ES-I3 (cell line): Measurements from ENCODE around the gene GSTA2.
"Not testable (repeated sequence)": the region's sequence is repeated elsewhere in the genome, so short reads cannot be mapped to it uniquely, and the experiment has no call there.

Experiments
- H3K36me3 ChIP-seq: 2 replicates; pipeline ENCODE4 v1.6.1; 2013; ENCODE audit warnings: mild to moderate bottlenecking, low read length, control low read depth, moderate library complexity; ENCODE audit not compliant: insufficient read depth
- H3K4me1 ChIP-seq: 2 replicates; pipeline ENCODE4 v1.6.1; 2013; ENCODE audit warnings: mild to moderate bottlenecking, control low read depth, low read length; ENCODE audit not compliant: insufficient read depth
- H3K9ac ChIP-seq: 2 replicates; pipeline ENCODE4 v1.6.1; 2013; ENCODE audit warnings: low read depth, mild to moderate bottlenecking, low read length, moderate library complexity
- H3K9me3 ChIP-seq: 2 replicates; pipeline ENCODE4 v1.6.1; 2013; ENCODE audit warnings: mild to moderate bottlenecking, low read length, moderate library complexity; ENCODE audit not compliant: control insufficient read depth, insufficient read depth

The GSTA2 gene

DNA sequence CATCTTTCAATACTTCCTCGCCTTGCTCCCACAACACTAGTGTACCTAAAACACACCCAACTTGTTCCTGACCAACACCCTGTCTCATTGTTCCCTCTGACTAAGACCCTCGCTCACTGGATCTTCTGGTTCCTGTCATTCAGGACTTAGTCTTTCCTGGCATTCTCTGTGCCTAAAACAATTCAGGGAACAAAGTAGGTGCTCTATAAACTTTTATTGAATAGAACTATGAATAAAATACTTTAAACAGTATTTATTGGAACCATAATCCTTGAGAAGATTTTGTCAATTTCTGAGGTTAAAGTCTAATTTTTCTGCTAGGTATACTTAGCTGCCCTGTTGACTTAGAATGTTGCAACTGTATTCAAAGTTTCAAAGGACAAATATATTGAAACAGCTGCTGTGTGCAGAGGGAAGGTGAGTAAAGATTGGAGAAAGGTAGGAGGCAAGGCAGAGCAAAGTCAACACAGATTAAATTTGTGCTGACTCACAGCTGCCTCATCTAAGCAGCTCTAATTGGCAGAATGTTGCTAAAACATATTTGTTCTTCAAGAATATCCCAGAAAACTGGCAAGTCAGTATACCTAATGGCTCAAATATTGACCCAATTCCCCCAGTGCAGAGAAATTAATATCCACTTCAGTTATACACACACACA lies 37.6 kb downstream of the GSTA2 start:
- no peaks in the 10 kb centered on the region for H3K36me3 ChIP-seq
- H3K9me3 ChIP-seq, result no peaks in the 10 kb centered on the region
- H3K9ac ChIP-seq, result no peak overlapping the region
- peaks cover 15% of the 10 kb centered on the region for H3K4me1 ChIP-seq

DNA sequence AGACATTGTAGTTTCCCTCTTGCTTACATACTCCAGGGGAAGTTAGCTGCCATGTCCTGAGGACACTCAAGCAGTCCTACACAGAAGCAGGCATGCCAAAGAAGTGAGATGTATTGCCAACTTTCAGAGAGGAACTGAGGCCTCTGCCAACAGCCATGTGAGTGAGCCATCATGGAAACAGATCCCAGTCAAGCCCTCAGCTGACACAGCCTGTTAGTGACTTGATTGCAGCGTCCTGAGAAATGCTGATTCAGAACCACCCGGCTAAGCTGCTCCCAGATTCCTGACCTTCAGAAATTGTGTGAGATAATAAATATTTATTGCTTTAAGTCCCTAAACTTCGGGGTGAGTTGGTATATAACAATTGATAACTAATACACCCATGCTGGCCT lies 38.1 kb downstream of the GSTA2 start:
- H3K9me3 ChIP-seq, result no peaks in the 10 kb centered on the region; the same call in 1 of the 2 replicates
- H3K4me1 ChIP-seq, result peaks cover 15% of the 10 kb centered on the region
- no peaks in the 10 kb centered on the region for H3K36me3 ChIP-seq
- no peak overlapping the region for H3K9ac ChIP-seq

DNA sequence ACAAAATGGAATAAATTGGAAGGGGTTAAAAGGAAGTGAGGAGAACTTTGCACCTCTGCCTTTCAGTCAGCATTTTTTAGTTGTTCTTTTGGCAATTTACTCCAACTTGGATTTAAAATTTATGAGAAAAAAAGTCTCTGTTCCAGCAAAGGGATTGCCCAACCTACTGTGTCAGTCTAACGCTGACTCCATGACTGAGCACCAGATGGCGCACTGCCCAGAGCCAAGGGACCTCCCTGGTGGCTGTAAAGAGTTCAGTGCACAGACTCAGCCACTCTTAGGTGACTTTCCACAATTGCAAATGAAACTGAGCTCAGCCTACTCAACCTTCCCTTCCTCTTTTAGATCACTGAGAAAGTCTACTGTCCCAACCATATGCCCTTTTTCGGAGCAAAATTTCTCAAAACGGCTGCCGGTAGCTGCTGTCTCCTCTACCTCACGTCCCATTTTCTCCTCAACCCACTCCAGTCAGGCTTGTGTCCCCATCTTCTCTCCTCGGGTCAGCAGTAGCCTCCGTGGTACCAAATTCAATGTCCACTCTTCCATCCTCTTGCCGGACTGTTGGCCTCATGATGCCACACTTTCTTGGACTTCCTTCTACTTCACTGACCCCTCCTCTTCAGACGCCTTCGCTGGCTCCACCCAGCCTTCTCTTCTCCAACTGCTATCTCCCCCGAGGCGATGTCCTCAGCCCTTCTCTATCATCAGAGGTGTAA lies 38.7 kb downstream of the GSTA2 start:
- Histone ChIP-seq H3K36me3 (no peaks in the 10 kb centered on the region), H3K4me1 (peaks cover 15% of the 10 kb centered on the region), H3K9ac (no peak overlapping the region), H3K9me3 (no peaks in the 10 kb centered on the region; the same call in 1 of the 2 replicates)

DNA sequence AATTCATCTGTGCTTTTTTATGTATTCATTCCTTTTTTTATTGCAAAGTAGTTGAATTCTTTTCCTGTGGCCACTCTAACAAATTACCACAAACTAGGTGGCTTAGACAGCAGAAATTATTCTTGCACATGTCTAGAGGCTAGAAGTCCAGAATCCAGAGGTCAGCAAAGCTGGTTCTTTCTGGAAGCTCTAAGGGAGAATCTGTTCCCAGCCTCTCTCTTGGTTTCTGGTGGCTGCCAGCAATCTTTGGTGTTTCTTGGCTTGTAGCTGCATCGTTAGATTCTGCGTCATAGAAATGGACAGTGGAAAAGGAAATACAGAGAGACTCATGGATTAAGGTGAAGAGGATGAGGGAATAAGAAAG lies 39.3 kb downstream of the GSTA2 start:
- Histone ChIP-seq H3K9me3 (no peaks in the 10 kb centered on the region; the same call in 1 of the 2 replicates), H3K9ac (no peak overlapping the region), H3K36me3 (no peaks in the 10 kb centered on the region), H3K4me1 (peaks cover 15% of the 10 kb centered on the region)

DNA sequence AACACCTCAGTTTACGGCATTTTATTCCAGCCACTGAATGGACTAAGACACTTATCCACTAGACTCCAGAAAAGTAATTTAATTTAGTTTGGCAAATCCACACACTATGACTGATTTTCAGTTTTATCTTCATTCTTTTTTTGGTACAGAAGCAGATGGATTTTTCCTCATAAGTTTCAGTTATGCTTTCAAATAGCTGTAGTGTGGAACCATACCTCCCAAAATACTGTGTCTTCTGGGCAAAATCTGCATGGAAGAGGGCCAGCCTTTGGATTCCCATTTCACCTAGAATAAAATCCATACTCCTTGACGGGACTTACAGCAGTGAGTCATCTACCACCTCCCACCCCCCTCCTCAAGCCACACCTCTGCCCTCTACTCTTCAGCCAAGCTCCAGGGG lies 43.0 kb downstream of the GSTA2 start:
- H3K36me3 ChIP-seq, result no peaks in the 10 kb centered on the region
- H3K4me1 ChIP-seq, result peaks cover 8% of the 10 kb centered on the region
- H3K9me3 ChIP-seq, result no peaks in the 10 kb centered on the region; the same call in 1 of the 2 replicates
- H3K9ac ChIP-seq, result no peak overlapping the region

DNA sequence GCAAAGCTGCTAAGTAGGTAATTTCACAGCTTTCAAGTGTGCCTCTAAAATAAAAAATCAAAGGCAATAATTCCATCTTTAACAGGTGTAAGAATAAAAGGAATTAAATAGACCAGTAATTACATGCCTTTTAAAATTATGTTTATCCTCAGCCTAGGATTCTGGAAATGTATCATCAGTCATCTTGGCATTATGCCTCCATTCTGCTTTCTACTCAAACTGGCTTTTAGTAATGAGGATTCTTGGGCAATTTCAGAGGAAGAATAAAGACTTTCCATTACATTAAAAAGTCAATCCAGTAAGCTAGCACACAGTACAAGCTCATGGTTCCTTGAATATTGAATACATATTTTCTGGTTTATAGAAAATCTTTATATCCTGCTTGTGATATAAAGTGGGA lies 44.7 kb downstream of the GSTA2 start:
- H3K4me1 ChIP-seq, result no peaks in the 10 kb centered on the region
- H3K36me3 ChIP-seq, result no peaks in the 10 kb centered on the region
- H3K9ac ChIP-seq, result no peak overlapping the region
- no peaks in the 10 kb centered on the region; the same call in 1 of the 2 replicates for H3K9me3 ChIP-seq

DNA sequence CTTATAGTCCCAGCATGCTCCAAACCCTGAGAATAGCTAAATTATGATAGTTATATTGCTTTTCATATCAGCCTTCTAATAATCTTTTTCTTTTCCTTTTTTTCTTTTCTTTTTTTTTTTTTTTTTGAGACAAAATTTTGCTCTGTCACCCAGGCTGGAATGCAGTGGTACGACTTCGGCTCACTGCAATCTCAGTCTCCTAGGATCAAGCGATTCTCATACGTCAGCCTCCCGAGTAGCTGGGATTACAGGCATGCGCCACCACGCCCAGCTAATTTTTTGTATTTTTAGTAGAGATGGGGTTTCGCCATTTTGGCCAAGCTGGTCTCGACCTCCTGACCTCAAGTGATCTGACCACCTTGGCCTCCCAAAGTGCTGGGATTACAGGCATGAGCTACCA lies 48.5 kb downstream of the GSTA2 start:
- H3K36me3 ChIP-seq, H3K9me3 ChIP-seq, H3K9ac ChIP-seq, H3K4me1 ChIP-seq: not testable (repeated sequence)

DNA sequence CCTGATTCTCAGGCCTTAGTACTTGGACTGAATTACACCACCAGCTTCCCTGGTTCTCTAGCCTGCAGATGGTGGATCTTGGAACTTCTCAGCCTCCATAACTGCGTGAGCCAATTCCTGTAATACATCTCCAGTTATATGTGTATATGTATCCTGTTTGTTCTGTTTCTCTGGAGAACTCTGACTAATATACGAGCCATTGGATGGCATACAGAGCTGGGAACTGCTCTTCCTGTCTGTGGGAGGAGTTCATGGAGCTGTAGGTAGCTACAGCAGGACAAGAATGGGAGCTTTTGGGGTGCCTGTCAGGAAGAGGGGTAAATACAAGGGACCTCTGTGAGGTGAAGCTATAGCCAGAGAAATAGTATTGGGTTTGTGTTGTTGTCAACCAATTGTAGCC lies 51.1 kb downstream of the GSTA2 start:
- H3K9me3 ChIP-seq, result peaks cover 3% of the 10 kb centered on the region; the same call in 1 of the 2 replicates
- no peaks in the 10 kb centered on the region for H3K4me1 ChIP-seq
- no peaks in the 10 kb centered on the region for H3K36me3 ChIP-seq
- no peak overlapping the region for H3K9ac ChIP-seq

DNA sequence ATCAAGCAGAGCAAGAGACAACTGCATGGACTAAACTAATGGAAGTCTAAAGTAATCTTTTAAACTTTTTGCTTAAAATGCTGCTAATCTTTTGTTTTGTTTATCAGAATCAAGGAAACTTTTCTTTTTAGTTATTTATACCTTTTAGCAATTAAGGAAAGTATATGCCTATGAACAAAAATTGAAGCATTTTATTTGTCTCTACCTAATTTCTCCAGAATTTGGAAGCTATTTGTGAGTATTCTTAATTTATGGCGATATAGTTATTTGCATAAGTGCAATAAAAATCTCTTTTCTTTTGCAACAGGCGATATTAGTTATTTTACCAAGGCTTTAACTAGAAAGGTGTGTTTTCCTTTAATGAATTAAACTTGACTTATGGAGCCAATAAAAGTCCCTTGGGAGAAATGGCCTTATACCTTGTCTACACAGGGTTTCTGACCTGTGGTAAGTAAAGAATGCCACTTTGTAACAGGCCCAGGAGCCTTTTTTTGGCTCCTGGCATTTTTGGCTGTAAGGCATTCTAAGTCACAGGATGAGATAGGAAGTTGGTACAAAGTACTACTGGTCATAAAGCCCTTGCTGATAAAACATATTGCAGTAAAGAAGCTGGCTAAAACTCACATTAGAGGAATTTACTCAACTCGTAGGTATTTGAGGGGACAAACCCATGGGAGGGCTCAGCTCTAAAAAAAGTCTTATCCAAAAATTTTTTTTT lies 55.2 kb downstream of the GSTA2 start:
- H3K9ac ChIP-seq, result no peak overlapping the region
- no peaks in the 10 kb centered on the region for H3K36me3 ChIP-seq
- H3K4me1 ChIP-seq, result no peaks in the 10 kb centered on the region
- peaks cover 3% of the 10 kb centered on the region; the same call in 1 of the 2 replicates for H3K9me3 ChIP-seq

DNA sequence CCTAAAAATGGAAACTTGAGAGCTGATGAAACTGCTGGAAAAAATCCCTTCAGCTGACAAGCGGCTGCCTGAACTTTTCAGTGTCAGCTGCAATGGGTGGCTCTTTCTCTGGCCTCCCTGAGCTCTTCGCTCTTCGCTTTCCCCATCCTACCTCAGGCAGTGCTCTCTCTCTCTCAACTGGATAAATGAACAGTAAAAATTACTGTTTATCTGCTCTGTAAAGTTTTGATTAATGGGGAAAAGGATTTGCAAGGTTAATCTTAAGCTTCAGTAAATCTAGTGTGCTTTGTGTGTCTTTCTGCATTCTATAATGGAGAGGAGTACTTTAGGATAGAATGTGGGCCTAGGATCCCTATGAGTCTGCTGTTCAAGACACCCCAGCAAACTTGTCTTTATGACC lies 57.3 kb downstream of the GSTA2 start:
- no peak overlapping the region for H3K9ac ChIP-seq
- H3K4me1 ChIP-seq, result no peaks in the 10 kb centered on the region
- no peaks in the 10 kb centered on the region for H3K36me3 ChIP-seq
- H3K9me3 ChIP-seq, result peaks cover 3% of the 10 kb centered on the region; the same call in 1 of the 2 replicates

DNA sequence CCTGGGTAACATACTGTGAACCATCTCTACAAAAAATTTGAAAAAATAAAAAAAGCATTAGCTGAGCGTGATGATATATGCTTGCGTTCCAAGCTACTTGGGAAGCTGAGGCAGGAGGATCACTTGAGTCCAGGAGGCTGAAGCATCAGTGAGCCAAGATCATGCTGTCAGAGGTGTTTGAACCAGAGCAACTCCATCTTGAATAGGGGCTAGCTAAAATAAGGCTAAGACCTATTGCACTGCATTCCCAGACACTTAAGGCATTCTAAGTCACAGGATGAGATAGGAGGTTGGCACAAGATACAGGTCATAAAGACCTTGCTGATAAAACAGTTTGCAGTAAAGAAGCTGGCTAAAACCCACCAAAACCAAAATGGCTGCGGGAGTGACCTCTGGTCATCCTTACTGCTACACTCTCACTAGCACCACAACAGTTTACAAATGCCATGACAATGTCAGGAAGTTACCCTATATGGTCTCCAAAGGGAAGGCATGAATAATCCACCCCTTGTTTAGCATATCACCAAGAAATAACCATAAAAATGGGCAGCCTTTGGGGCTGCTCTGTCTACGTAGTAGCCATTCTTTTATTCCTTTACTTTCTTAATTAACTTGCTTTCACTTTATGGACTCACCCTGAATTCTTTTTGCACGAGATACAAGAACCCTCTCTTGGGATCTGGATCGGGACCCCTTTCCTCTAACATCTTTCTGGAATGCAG lies 58.3 kb downstream of the GSTA2 start:
- H3K9ac ChIP-seq, H3K4me1 ChIP-seq, H3K9me3 ChIP-seq, H3K36me3 ChIP-seq: not testable (repeated sequence)

DNA sequence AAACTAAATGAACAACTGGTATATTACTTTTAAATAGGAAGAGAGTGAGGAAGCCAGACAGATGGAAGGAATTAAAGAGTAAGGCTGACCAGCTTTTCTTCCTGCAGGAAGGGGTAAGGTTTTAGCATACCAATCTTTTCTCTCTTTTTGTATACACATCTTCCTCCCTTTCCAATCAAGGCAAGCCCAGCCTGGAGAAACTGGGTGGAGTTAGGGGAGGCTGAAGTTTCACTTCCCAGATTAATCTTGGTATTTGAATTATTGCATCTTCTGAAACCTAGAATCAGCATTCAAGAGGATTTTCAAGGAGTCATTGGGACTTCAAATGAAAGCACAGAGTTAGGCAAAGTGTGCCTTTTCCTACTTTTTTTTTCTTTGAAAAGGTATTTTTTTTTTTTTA lies 59.2 kb downstream of the GSTA2 start:
- H3K36me3 ChIP-seq, result no peaks in the 10 kb centered on the region
- H3K9me3 ChIP-seq, result peaks cover 3% of the 10 kb centered on the region; the same call in 1 of the 2 replicates
- H3K9ac ChIP-seq, result no peak overlapping the region

More for the DNA sequence above, 59.2 kb downstream of the GSTA2 start:
- H3K4me1 ChIP-seq, result no peaks in the 10 kb centered on the region
